SJCRH30 (cell line): Measurements from ENCODE around the gene HOXD12. TPM values are rescaled to one million over a fixed set of nuclear protein-coding genes. Genes with fewer than 3 reads are reported as not detected.

ENCODE experiments used
- DNase-seq, 2 experiments: peaks; one replicate each; pipeline ENCODE4 v3.0.0-alpha.2; 2015 to 2020
- H3K27ac ChIP-seq: fragments of 250-450 bp; sonication (Bioruptor Pico); 2 replicates; pipeline ENCODE4 v1.5.1; 2020; ENCODE audit warnings: mild to moderate bottlenecking, moderate library complexity
- H3K27me3 ChIP-seq: fragments of 250-450 bp; sonication (Bioruptor Pico); 2 replicates; pipeline ENCODE4 v1.5.1; 2020; ENCODE audit warnings: mild to moderate bottlenecking, moderate library complexity
- H3K36me3 ChIP-seq: fragments of 250-450 bp; sonication (Bioruptor Pico); 2 replicates; pipeline ENCODE4 v1.5.1; 2020; ENCODE audit warnings: mild to moderate bottlenecking, moderate library complexity
- H3K4me1 ChIP-seq: fragments of 250-450 bp; sonication (Bioruptor Pico); 2 replicates; pipeline ENCODE4 v1.5.1; 2020; ENCODE audit warnings: mild to moderate bottlenecking, moderate library complexity
- H3K4me3 ChIP-seq: fragments of 250-450 bp; sonication (Bioruptor Pico); 2 replicates; pipeline ENCODE4 v1.5.1; 2020; ENCODE audit warnings: mild to moderate bottlenecking, moderate library complexity
- H3K9me3 ChIP-seq: fragments of 250-450 bp; sonication (Bioruptor Pico); replicated peaks from 2 replicates; pipeline ENCODE4 v1.5.1; 2020; ENCODE audit warnings: mild to moderate bottlenecking, moderate library complexity
- total RNA-seq: library from RNA; depleted of rRNA; stranded (reverse); fragments of >200 nt; shearing (Covaris generic); gene quantifications from 2 replicates; pipeline ENCODE4 v1.2.3, GENCODE V29; 2014

HOXD12 gene
- total RNA-seq, 1 experiment from 2014 or later = 0.10 TPM

- Histone ChIP-seq H3K27ac (no peak overlapping the region), H3K4me3 (no peak overlapping the region), H3K27me3 (no peaks in the 10 kb centered on the region; the same call in 1 of the 2 replicates), H3K4me1 (no peaks in the 10 kb centered on the region), H3K36me3 (no peaks in the 10 kb centered on the region), H3K9me3 (no peaks in the 10 kb centered on the region)
- no peak for DNase-seq
These were observed 4.2 kb upstream of the HOXD12 start for GRCh38 chr2:176095421-176095820.

GRCh38 chr2:176096243-176096985 lies 3.2 kb upstream of the HOXD12 start:
- Histone ChIP-seq H3K36me3 (no peaks in the 10 kb centered on the region), H3K9me3 (no peaks in the 10 kb centered on the region), H3K27me3 (no peaks in the 10 kb centered on the region; the same call in 1 of the 2 replicates), H3K4me1 (no peaks in the 10 kb centered on the region), H3K27ac (peak overlapping the region; percentile 65), H3K4me3 (peak overlapping the region; percentile 73)
- DNase-seq = peak in 1 of 2 experiments; percentile 44

GRCh38 chr2:176096986-176097819 lies 2.4 kb upstream of the HOXD12 start:
- H3K4me3 ChIP-seq = peak overlapping the region; percentile 73
- no peaks in the 10 kb centered on the region for H3K4me1 ChIP-seq
- DNase-seq = peak; percentile 85 to 95
- no peaks in the 10 kb centered on the region for H3K27me3 ChIP-seq
- H3K36me3 ChIP-seq = no peaks in the 10 kb centered on the region
- H3K9me3 ChIP-seq = no peaks in the 10 kb centered on the region
- peak overlapping the region; percentile 65 for H3K27ac ChIP-seq

GRCh38 chr2:176097820-176098365 lies 1.7 kb upstream of the HOXD12 start:
- DNase-seq = no peak
- Histone ChIP-seq H3K4me1 (no peaks in the 10 kb centered on the region), H3K9me3 (no peaks in the 10 kb centered on the region), H3K27me3 (no peaks in the 10 kb centered on the region), H3K36me3 (no peaks in the 10 kb centered on the region), H3K27ac (peak overlapping the region; percentile 65), H3K4me3 (peak overlapping the region; percentile 73)

- H3K36me3 ChIP-seq = no peaks in the 10 kb centered on the region
- no peak overlapping the region; the same call in 1 of the 2 replicates for H3K27ac ChIP-seq
- DNase-seq = peak; percentile 43 to 56
- H3K27me3 ChIP-seq = no peaks in the 10 kb centered on the region
- H3K9me3 ChIP-seq = no peaks in the 10 kb centered on the region
- H3K4me3 ChIP-seq = peak overlapping the region; percentile 73
- H3K4me1 ChIP-seq = no peaks in the 10 kb centered on the region
These were observed 1.0 kb upstream of the HOXD12 start for GRCh38 chr2:176098366-176099158.

GRCh38 chr2:176099159-176099727 lies 352 bp upstream of the HOXD12 start:
- H3K27ac ChIP-seq = no peak overlapping the region
- DNase-seq = no peak
- H3K27me3 ChIP-seq = no peaks in the 10 kb centered on the region
- H3K4me1 ChIP-seq = no peaks in the 10 kb centered on the region
- H3K36me3 ChIP-seq = no peaks in the 10 kb centered on the region
- H3K4me3 ChIP-seq = no peak overlapping the region
- H3K9me3 ChIP-seq = no peaks in the 10 kb centered on the region

- H3K4me1 ChIP-seq = no peaks in the 10 kb centered on the region
- no peaks in the 10 kb centered on the region for H3K36me3 ChIP-seq
- DNase-seq = no peak
- H3K9me3 ChIP-seq = no peaks in the 10 kb centered on the region
- no peak overlapping the region for H3K27ac ChIP-seq
- no peaks in the 10 kb centered on the region for H3K27me3 ChIP-seq
- H3K4me3 ChIP-seq = no peak overlapping the region
These were observed 1.0 kb downstream of the HOXD12 start for GRCh38 chr2:176100547-176101140.

GRCh38 chr2:176101216-176101830 lies 1.7 kb downstream of the HOXD12 start:
- Histone ChIP-seq H3K27ac (no peak overlapping the region), H3K36me3 (no peaks in the 10 kb centered on the region), H3K9me3 (no peaks in the 10 kb centered on the region), H3K4me3 (no peak overlapping the region), H3K27me3 (no peaks in the 10 kb centered on the region), H3K4me1 (no peaks in the 10 kb centered on the region)
- no peak for DNase-seq

- Histone ChIP-seq H3K36me3 (no peaks in the 10 kb centered on the region), H3K27me3 (no peaks in the 10 kb centered on the region), H3K4me3 (no peak overlapping the region), H3K9me3 (no peaks in the 10 kb centered on the region), H3K27ac (no peak overlapping the region), H3K4me1 (no peaks in the 10 kb centered on the region)
- no peak for DNase-seq
These were observed 2.2 kb downstream of the HOXD12 start for GRCh38 chr2:176101842-176102241.

- no peak overlapping the region for H3K27ac ChIP-seq
- no peaks in the 10 kb centered on the region for H3K9me3 ChIP-seq
- H3K36me3 ChIP-seq = no peaks in the 10 kb centered on the region
- DNase-seq = no peak
- no peaks in the 10 kb centered on the region for H3K27me3 ChIP-seq
- H3K4me1 ChIP-seq = no peaks in the 10 kb centered on the region
- no peak overlapping the region for H3K4me3 ChIP-seq
These were observed 2.8 kb downstream of the HOXD12 start for GRCh38 chr2:176102309-176102866.

GRCh38 chr2:176103194-176103593 lies 3.6 kb downstream of the HOXD12 start:
- no peak overlapping the region for H3K4me3 ChIP-seq
- H3K36me3 ChIP-seq = no peaks in the 10 kb centered on the region
- no peak overlapping the region for H3K27ac ChIP-seq
- H3K9me3 ChIP-seq = no peaks in the 10 kb centered on the region
- no peaks in the 10 kb centered on the region for H3K4me1 ChIP-seq
- H3K27me3 ChIP-seq = no peaks in the 10 kb centered on the region
- no peak for DNase-seq

- Histone ChIP-seq H3K9me3 (no peaks in the 10 kb centered on the region), H3K27ac (no peak overlapping the region), H3K4me3 (no peak overlapping the region), H3K36me3 (no peaks in the 10 kb centered on the region), H3K27me3 (no peaks in the 10 kb centered on the region), H3K4me1 (no peaks in the 10 kb centered on the region)
- no peak for DNase-seq
These were observed 4.2 kb downstream of the HOXD12 start for GRCh38 chr2:176103742-176104315.
